ENCODE measurements around the gene KY.

Gene KY

GRCh38 chr3:134677196-134677986 lies 26.6 kb upstream of the KY start:
- Histone ChIP-seq H3K27ac (no peak overlapping the region), H3K4me3 (no peak overlapping the region)

GRCh38 chr3:134675726-134676256 lies 25.0 kb upstream of the KY start:
- Histone ChIP-seq H3K4me3 (no peak overlapping the region), H3K27ac (no peak overlapping the region)

- H3K4me3 ChIP-seq, result no peak overlapping the region
- no peak overlapping the region for H3K27ac ChIP-seq
Observed at GRCh38 chr3:134672571-134672970, 21.7 kb upstream of the KY start.

GRCh38 chr3:134667956-134668355 lies 17.1 kb upstream of the KY start:
- H3K27ac ChIP-seq, result no peak overlapping the region

GRCh38 chr3:134667406-134667805 lies 16.6 kb upstream of the KY start:
- H3K27ac ChIP-seq, result no peak overlapping the region

More at GRCh38 chr3:134667956-134668355, 17.1 kb upstream of the KY start:
- H3K4me3 ChIP-seq, result no peak overlapping the region

GRCh38 chr3:134666885-134667284 lies 16.1 kb upstream of the KY start:
- Histone ChIP-seq H3K27ac (no peak overlapping the region), H3K4me3 (no peak overlapping the region)

More at GRCh38 chr3:134667406-134667805, 16.6 kb upstream of the KY start:
- no peak overlapping the region for H3K4me3 ChIP-seq

- H3K4me3 ChIP-seq, result no peak overlapping the region
- H3K27ac ChIP-seq, result no peak overlapping the region
Observed at GRCh38 chr3:134666466-134666865, 15.6 kb upstream of the KY start.

- no peak overlapping the region for H3K27ac ChIP-seq
- H3K4me3 ChIP-seq, result no peak overlapping the region
Observed at GRCh38 chr3:134666052-134666451, 15.2 kb upstream of the KY start.

GRCh38 chr3:134665243-134665642 lies 14.4 kb upstream of the KY start:
- no peak overlapping the region for H3K4me3 ChIP-seq
- no peak overlapping the region for H3K27ac ChIP-seq

GRCh38 chr3:134663721-134664456 lies 13.1 kb upstream of the KY start:
- Histone ChIP-seq H3K27ac (no peak overlapping the region), H3K4me3 (no peak overlapping the region)

GRCh38 chr3:134660046-134660441 lies 9.2 kb upstream of the KY start:
- Histone ChIP-seq H3K27ac (no peak overlapping the region), H3K4me3 (no peak overlapping the region)

- Histone ChIP-seq H3K27ac (no peak overlapping the region), H3K4me3 (no peak overlapping the region)
Observed at GRCh38 chr3:134659391-134660045, 8.7 kb upstream of the KY start.

- no peak overlapping the region for H3K4me3 ChIP-seq
- no peak overlapping the region for H3K27ac ChIP-seq
Observed at GRCh38 chr3:134658555-134658954, 7.7 kb upstream of the KY start.

- Histone ChIP-seq H3K4me3 (no peak overlapping the region), H3K27ac (no peak overlapping the region)
Observed at GRCh38 chr3:134656211-134656800, 5.5 kb upstream of the KY start.

GRCh38 chr3:134655706-134656105 lies 4.9 kb upstream of the KY start:
- Histone ChIP-seq H3K4me3 (no peak overlapping the region), H3K27ac (no peak overlapping the region)

- H3K27ac ChIP-seq, result no peak overlapping the region
- H3K4me3 ChIP-seq, result no peak overlapping the region
Observed at GRCh38 chr3:134654031-134654430, 3.2 kb upstream of the KY start.

GRCh38 chr3:134652886-134653630 lies 2.2 kb upstream of the KY start:
- H3K27ac ChIP-seq, result no peak overlapping the region
- no peak overlapping the region for H3K4me3 ChIP-seq

- no peak overlapping the region for H3K4me3 ChIP-seq
- H3K27ac ChIP-seq, result no peak overlapping the region
Observed at GRCh38 chr3:134652409-134652831, 1.6 kb upstream of the KY start.

- H3K4me3 ChIP-seq, result peak overlapping the region; percentile 12 to 63 (median 38)
- peak overlapping the region in 6 of 21 experiments; percentile 32 to 64 (median 39) for H3K27ac ChIP-seq
Observed at GRCh38 chr3:134651347-134652041, 672 bp upstream of the KY start.

Measured in skin epidermis (tissue), 12 donors.